K562 (cell line): ENCODE measurements around the gene TMBIM4. TPM values are rescaled to one million over a fixed set of nuclear protein-coding genes. Genes with fewer than 3 reads are reported as not detected.

Experiments used
- ATF1 ChIP-seq, 2 experiments: fragments of 450-650 bp in 1 of 2; IDR thresholded peaks; 2 replicates each; pipeline ENCODE4 v1.6.1; 2016; ENCODE audit warnings: missing compliant biosample characterization in 1 of 2, missing genetic modification characterization in 1 of 2
- CBFA2T3 ChIP-seq: fragments of 450-650 bp; IDR thresholded peaks from 2 replicates; pipeline ENCODE4 v1.6.1; 2017
- CBFB ChIP-seq: sonication (generic); formaldehyde crosslinking; IDR thresholded peaks from 2 replicates; pipeline ENCODE4 v1.4.0; 2020; ENCODE audit warnings: mild to moderate bottlenecking, missing genetic modification reagents
- CREBBP ChIP-seq: IDR thresholded peaks from one replicate; pipeline ENCODE4 v1.6.1; 2012; ENCODE audit warnings: low read depth, mild to moderate bottlenecking, control low read depth, inconsistent platforms, low read length
- DMBX1 ChIP-seq: fragments of 250-450 bp; sonication (Bioruptor Pico); IDR thresholded peaks from 2 replicates; pipeline ENCODE4 v1.8.0; 2022; ENCODE audit warnings: inconsistent platforms, mild to moderate bottlenecking, moderate library complexity, borderline replicate concordance
- ELF1 ChIP-seq: fragments of 200-800 bp; sonication (Bioruptor generic); IDR thresholded peaks from 2 replicates; pipeline ENCODE4 v1.6.1; 2016; ENCODE audit warnings: missing genetic modification characterization, missing compliant biosample characterization
- KDM1A ChIP-seq, 2 experiments: fragments of 450-650 bp; IDR thresholded peaks; 2 replicates each; pipeline ENCODE4 v1.6.1; 2016; ENCODE audit warnings: mild to moderate bottlenecking in 2 of 2
- MEIS2 ChIP-seq: fragments of 450-650 bp; IDR thresholded peaks from 2 replicates; pipeline ENCODE4 v1.6.1; 2014; ENCODE audit warnings: mild to moderate bottlenecking; ENCODE audit not compliant: partially characterized antibody
- NR2C1 ChIP-seq, 2 experiments: fragments of 450-650 bp; IDR thresholded peaks; 2 replicates each; pipeline ENCODE4 v1.6.1; 2017; ENCODE audit warnings: mild to moderate bottlenecking in 2 of 2, antibody characterized with exemption in 1 of 2, inconsistent platforms in 1 of 2, missing compliant biosample characterization in 1 of 2, missing genetic modification characterization in 1 of 2
- PCBP2 ChIP-seq: fragments of 200-400 bp; formaldehyde crosslinking; IDR thresholded peaks from 2 replicates; pipeline ENCODE4 v1.6.1; 2018; ENCODE audit warnings: low read length, low read depth, mild to moderate bottlenecking, moderate library complexity; ENCODE audit not compliant: poor library complexity, severe bottlenecking
- RBBP5 ChIP-seq: fragments of 200-600 bp; sonication (generic); IDR thresholded peaks from 2 replicates; pipeline ENCODE4 v1.6.1; 2012; ENCODE audit warnings: borderline replicate concordance, mild to moderate bottlenecking, low read length, control low read depth, inconsistent platforms; ENCODE audit not compliant: insufficient read depth, poor library complexity, severe bottlenecking
- THRB ChIP-seq: fragments of 450-650 bp; formaldehyde crosslinking; conservative IDR thresholded peaks from 2 replicates; pipeline ENCODE4 v1.4.0; 2022; ENCODE audit warnings: mild to moderate bottlenecking, missing genetic modification characterization
- TRIM24 ChIP-seq, 2 experiments: fragments of 450-650 bp; IDR thresholded peaks; 2 replicates each; pipeline ENCODE4 v1.6.1; 2016
- UBTF ChIP-seq, 2 experiments: IDR thresholded peaks; 2 replicates each; pipeline ENCODE4 v1.6.1; 2012; ENCODE audit warnings: improper control_type of control experiment in 2 of 2, low read depth in 2 of 2, low read length in 2 of 2, borderline replicate concordance in 1 of 2
- ZNF699 ChIP-seq: fragments of 250-450 bp; sonication (Bioruptor Pico); IDR thresholded peaks from 2 replicates; pipeline ENCODE4 v1.8.0; 2021; ENCODE audit warnings: mild to moderate bottlenecking, moderate library complexity; ENCODE audit not compliant: insufficient replicate concordance
- ZSCAN29 ChIP-seq: fragments of 450-650 bp; IDR thresholded peaks from 2 replicates; pipeline ENCODE4 v1.6.1; 2017
- polyA plus RNA-seq, 8 experiments: library from polyadenylated mRNA; depleted of rRNA in 4 of 8; stranded (reverse) in 5 of 8; unstranded in 3 of 8; fragments of >200 nt; fragmentation: Nextera tagmentation in 2 of 8; fragmentation: Illumina TruSeq in 1 of 8; extraction: Ambion mirVana in 2 of 8; extraction: Trizol in 1 of 8; gene quantifications; 2 replicates each; pipeline versions ENCODE4 v1.2.1 to v1.2.3, GENCODE V29; 2011 to 2014; ENCODE audit warnings: inconsistent platforms in 1 of 8, missing spikeins in 1 of 8
- total RNA-seq, 7 experiments: library from RNA; depleted of rRNA in 6 of 7; stranded (reverse); fragments of >200 nt in 6 of 7; fragmentation: Illumina TruSeq in 2 of 7; extraction: Trizol in 2 of 7; gene quantifications; 2 replicates each; pipeline versions ENCODE4 v1.2.1 to v1.2.3, GENCODE V29; 2011 to 2021; ENCODE audit warnings: low replicate concordance in 1 of 7
- TF ChIP-seq, protein P1 (sequence below): sonication (generic); formaldehyde crosslinking; IDR thresholded peaks from 2 replicates; pipeline ENCODE4 v1.8.1; 2023; ENCODE audit warnings: missing genetic modification reagents, mild to moderate bottlenecking, borderline replicate concordance
- TF ChIP-seq, protein P2 (sequence below), 2 experiments: fragments of 450-650 bp; conservative IDR thresholded peaks; 2 replicates each; pipeline ENCODE4 v1.6.1; 2017; ENCODE audit warnings: mild to moderate bottlenecking in 2 of 2, moderate library complexity in 2 of 2

The TMBIM4 gene
- total and polyA plus RNA-seq, 9 of the 15 experiments (the other 6 are each of a cell fraction or from before 2014, with no cell fraction given), result 18.6 to 272 (median 50.0) TPM

GRCh38 chr12:66164349-66164821, 5.4 kb downstream of the TMBIM4 start (continued):
- no peak for TF ChIP-seq UBTF (IDR thresholded peaks at IDR 0.05; ENCODE audit: borderline replicate concordance in 1 of 2, low read depth in 2 of 2, low read length in 2 of 2)
- TF ChIP-seq, protein P1, sequence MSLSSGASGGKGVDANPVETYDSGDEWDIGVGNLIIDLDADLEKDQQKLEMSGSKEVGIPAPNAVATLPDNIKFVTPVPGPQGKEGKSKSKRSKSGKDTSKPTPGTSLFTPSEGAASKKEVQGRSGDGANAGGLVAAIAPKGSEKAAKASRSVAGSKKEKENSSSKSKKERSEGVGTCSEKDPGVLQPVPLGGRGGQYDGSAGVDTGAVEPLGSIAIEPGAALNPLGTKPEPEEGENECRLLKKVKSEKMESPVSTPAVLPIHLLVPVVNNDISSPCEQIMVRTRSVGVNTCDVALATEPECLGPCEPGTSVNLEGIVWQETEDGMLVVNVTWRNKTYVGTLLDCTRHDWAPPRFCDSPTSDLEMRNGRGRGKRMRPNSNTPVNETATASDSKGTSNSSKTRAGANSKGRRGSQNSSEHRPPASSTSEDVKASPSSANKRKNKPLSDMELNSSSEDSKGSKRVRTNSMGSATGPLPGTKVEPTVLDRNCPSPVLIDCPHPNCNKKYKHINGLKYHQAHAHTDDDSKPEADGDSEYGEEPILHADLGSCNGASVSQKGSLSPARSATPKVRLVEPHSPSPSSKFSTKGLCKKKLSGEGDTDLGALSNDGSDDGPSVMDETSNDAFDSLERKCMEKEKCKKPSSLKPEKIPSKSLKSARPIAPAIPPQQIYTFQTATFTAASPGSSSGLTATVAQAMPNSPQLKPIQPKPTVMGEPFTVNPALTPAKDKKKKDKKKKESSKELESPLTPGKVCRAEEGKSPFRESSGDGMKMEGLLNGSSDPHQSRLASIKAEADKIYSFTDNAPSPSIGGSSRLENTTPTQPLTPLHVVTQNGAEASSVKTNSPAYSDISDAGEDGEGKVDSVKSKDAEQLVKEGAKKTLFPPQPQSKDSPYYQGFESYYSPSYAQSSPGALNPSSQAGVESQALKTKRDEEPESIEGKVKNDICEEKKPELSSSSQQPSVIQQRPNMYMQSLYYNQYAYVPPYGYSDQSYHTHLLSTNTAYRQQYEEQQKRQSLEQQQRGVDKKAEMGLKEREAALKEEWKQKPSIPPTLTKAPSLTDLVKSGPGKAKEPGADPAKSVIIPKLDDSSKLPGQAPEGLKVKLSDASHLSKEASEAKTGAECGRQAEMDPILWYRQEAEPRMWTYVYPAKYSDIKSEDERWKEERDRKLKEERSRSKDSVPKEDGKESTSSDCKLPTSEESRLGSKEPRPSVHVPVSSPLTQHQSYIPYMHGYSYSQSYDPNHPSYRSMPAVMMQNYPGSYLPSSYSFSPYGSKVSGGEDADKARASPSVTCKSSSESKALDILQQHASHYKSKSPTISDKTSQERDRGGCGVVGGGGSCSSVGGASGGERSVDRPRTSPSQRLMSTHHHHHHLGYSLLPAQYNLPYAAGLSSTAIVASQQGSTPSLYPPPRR (CRISPR knock-in tag), result no peak
- no peak for TF ChIP-seq CBFB (CRISPR knock-in tag)
- TF ChIP-seq ATF1 (CRISPR knock-in tag; IDR thresholded peaks at IDR 0.05), result no peak
- no peak for TF ChIP-seq ATF1 (tag; IDR thresholded peaks at IDR 0.05)
- TF ChIP-seq TRIM24 (IDR thresholded peaks at IDR 0.05), result peak in 1 of 2 experiments; percentile 52; a peak in 2 of 4 replicates
- no peak for TF ChIP-seq THRB (CRISPR knock-in tag)
- TF ChIP-seq ZSCAN29, result no peak
- no peak for TF ChIP-seq ZNF699 (CRISPR knock-in tag)
- TF ChIP-seq DMBX1, result peak; percentile 92
- no peak for TF ChIP-seq ELF1 (tag)
- TF ChIP-seq CBFA2T3, result peak; percentile 70
- peak; percentile 99 for TF ChIP-seq KDM1A (IDR thresholded peaks at IDR 0.05)
- no peak for TF ChIP-seq NR2C1 (IDR thresholded peaks at IDR 0.05)
- TF ChIP-seq NR2C1 (tag; IDR thresholded peaks at IDR 0.05), result peak; percentile 80
- TF ChIP-seq MEIS2, result peak; percentile 96
- no peak for TF ChIP-seq RBBP5
- TF ChIP-seq CREBBP, result no peak
- TF ChIP-seq, protein P2, sequence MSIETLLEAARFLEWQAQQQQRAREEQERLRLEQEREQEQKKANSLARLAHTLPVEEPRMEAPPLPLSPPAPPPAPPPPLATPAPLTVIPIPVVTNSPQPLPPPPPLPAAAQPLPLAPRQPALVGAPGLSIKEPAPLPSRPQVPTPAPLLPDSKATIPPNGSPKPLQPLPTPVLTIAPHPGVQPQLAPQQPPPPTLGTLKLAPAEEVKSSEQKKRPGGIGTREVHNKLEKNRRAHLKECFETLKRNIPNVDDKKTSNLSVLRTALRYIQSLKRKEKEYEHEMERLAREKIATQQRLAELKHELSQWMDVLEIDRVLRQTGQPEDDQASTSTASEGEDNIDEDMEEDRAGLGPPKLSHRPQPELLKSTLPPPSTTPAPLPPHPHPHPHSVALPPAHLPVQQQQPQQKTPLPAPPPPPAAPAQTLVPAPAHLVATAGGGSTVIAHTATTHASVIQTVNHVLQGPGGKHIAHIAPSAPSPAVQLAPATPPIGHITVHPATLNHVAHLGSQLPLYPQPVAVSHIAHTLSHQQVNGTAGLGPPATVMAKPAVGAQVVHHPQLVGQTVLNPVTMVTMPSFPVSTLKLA (conservative IDR thresholded peaks at IDR 0.05), result peak in 1 of 2 experiments; percentile 63; a peak in 1 of 4 replicates
- no peak for TF ChIP-seq PCBP2
